Endothelial cell of coronary artery (primary cell): Measurements from ENCODE around the gene ALG10B. TPM values are rescaled to one million over a fixed set of nuclear protein-coding genes. Genes with fewer than 3 reads are reported as not detected.

Experiments used
- total RNA-seq: library from RNA; depleted of rRNA; stranded (reverse); fragments of >200 nt; gene quantifications from 2 replicates; pipeline ENCODE4 v1.2.3, GENCODE V29; 2014

The ALG10B gene, protein sequence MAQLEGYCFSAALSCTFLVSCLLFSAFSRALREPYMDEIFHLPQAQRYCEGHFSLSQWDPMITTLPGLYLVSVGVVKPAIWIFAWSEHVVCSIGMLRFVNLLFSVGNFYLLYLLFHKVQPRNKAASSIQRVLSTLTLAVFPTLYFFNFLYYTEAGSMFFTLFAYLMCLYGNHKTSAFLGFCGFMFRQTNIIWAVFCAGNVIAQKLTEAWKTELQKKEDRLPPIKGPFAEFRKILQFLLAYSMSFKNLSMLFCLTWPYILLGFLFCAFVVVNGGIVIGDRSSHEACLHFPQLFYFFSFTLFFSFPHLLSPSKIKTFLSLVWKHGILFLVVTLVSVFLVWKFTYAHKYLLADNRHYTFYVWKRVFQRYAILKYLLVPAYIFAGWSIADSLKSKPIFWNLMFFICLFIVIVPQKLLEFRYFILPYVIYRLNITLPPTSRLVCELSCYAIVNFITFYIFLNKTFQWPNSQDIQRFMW
- 2.5 and 2.7 TPM in 2 replicates for total RNA-seq

GRCh38 chr12:38316391-38317129 lies at the start of gene ALG10B:
TSS of gene ALG10B (plus strand) at chr12:38316774. CDS start at chr12:38316894, 120 bp downstream.

